ENCODE results near the gene AKT3.

The AKT3 gene

GRCh38 chr1:243488459-243489157, 361.4 kb downstream of the AKT3 start:
- no peak for DNase-seq (ENCODE audit: low read depth)

DNA sequence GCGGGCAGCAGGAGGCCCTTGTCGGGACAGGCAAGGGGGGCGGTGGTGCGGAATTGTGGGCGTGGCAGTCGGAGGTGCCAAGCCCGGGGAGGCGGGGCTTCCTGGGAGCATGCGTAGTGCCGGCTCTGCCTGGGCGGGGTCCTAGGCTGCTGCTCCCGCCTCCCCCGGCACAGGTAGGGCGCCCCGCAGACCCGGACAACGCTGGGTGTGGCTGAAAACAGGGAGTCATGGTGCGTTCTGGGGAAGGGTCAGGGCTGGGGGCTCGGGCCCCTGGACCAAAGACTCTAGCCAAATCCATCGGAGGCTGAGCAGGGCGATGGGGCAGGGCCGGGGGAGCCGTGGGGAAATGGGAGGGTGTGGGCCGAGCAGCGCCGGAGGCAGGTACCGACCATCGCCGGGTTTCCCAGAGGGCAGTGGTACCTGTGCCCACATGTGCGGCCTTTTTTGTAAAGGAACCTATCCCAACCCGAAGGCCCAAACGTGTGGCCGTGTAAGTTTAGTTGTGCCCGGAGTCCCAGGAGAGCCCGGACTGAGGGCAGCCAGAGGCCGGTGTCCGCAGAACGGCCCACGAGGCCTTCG, 362.3 kb downstream of the AKT3 start:
- DNase-seq (ENCODE audit: low read depth): no peak

DNA sequence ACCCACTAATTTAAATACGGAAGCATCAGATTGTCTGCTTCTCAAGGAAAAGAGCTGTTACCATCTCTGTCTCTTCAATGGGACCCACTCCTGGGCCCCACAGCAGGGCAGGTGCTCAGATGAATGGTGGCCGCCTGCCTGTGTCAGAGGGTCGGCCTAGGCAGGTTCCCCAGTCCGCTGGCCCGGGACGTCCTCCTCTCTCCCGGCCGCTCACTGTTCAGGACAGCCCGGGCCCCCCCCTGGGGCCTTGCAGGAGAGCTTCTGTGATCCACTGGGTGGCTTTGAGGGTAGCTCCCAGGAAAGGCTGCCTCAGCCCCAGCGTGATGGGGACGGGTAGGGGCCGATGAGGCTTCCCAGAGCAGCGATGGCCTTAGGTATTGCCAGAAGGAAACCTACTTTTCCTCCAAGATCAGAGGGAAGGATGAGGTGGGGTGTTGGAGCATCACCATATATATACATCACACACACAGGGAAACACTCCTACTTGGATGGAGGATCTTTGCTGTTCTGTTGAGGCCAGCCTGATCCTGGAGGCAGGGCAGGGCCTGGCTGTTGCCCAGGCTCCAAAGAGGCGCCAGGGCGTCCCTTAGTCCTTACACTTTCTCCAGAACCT, 362.9 kb downstream of the AKT3 start:
- no peak for DNase-seq (ENCODE audit: low read depth)

DNA sequence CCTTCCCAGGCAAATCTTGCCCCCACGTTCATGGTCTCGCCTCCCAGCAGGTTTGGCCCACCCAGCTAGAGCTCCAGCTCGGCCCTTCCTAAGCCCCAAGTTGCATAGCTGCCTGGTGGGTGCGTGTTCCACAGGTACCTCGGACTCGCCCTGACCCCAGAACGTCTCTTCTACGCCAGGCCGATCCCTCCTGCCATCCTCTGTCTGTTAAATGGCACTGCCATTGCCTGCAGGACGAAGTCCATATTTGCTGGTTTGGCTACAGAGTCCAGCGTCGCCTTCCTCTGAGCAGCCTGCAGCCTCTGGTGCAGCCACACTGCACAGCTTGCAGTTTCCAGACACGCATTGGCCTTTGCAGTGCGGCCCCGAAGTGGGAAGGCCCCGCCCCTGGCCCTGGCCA, 366.1 kb downstream of the AKT3 start:
- no peak for DNase-seq (ENCODE audit: low read depth)

DNA sequence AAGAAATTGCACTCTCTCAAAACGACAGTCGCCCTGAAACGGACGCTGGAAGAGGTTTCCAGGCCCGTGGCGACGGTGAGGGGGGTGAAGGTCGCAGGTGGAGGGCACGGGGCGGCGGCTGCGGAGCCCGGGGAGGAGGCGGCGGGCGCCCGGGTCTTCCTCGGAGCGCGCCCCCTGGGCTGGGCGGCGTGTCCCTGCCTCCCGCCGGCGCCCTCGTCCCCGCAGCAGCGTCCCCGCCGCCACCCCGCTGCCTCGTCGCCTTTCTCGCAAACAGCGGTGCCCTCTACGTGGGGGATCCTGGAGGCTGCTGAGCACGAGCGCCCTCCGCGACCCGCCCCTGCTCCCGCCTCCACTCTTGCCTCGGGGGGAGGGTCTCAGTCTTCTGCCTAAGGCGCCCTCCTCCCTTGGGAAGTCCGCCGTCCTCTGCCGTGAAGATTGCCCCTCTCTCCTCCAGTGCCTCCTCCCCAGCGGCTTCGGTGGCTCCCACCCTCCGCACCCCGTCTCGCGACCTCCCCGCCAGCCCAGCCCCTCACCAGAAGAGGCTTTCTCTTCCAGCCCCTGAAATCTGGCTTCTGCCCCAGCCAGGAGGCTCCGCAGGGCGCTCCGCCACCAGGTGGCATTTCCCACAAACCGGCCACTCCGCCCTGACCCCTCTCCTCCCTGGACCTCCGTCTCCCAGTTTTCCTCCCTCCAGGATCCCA, 366.8 kb downstream of the AKT3 start:
- DNase-seq (ENCODE audit: low read depth): no peak

DNA sequence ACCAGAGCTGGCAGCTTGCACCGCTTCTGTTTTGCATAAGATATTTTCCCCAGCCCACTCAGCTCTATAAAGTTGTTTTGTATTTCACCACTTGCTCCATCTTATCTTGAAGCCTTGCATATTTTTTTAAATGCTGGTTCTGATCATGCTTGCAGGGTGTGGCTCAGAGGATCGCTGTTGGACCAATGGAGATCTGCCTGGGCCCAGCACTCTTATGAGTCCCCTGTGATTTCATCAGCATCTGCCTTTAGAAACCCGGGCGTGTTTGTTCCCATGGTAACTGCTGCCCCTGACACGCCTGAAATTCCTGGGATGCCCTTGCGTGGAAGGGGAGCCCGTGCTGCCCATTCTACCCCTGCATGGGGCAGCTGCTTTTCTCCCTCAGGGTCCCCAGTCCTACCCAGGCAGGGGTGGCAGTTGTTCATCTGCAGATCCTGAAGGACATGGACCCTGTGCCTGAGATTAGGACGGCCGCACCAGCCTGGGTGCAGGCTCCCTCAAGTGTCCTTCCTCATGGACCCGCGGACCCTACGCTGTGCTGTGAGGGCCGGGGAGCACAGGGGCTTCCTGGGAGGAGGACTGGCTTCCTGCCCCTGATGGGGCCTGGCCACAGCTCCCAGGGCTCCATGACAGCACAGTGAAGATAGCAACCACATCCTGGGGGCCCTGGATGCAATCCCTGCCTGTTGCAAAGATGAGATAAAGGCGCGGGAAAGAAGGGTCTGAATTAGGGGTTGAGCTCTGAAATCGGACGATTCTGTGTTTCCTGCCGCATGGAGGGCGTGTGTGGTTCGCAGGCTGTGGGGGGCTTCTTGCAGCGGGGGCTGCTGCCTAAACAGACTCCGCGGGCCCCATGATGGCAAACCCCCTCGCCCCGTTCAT, 367.7 kb downstream of the AKT3 start:
- DNase-seq (ENCODE audit: low read depth): no peak

GRCh38 chr1:243481101-243481500, 368.9 kb downstream of the AKT3 start:
- no peak for DNase-seq (ENCODE audit: low read depth)

DNA sequence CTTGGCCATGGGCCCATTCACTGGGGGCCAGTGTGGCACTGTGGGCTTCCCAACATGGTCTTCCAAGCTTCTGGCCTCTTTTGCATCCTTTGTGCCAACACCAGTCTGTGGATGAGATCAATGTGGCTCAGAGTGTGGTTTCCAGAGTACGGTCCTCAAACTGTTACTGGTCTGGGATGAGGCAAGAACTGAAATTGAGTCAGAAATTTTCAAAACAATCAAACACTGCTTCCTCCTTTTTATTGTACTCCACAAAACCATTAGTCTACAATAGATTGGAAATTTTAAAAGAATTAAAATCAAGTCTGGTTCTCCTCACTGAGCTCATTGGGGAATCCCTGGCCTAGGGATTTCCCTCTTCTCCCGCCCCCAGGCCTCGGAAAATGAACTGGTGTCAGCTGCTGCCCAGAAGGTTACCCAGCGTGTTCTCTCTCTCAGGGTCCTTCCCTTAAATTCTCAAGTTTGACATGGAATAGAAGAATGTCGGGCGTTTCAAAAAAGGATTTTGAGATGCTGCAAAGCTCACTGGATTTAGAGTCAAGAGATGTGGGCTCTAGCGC, 372.2 kb downstream of the AKT3 start:
- no peak for DNase-seq (ENCODE audit: low read depth)

DNA sequence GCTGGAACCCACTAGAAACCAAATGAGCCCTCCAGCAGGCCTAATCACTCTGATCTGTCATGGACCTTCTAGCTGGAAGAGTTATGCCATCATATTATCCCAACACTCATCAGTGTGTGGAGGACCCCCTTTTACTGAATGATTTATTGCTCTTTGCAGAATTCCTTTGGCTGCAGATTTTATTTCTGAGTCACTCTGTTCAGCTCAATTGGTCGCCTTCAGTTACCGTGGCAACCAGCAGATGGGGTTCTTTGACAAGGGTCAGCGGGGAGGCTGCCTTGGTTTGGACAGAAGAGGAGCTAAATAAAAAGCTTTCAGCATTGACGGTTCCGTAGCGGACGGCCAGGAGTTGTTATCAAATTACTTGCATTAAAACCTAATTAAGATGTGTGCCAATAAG, 374.1 kb downstream of the AKT3 start:
- no peak for DNase-seq (ENCODE audit: low read depth)

DNA sequence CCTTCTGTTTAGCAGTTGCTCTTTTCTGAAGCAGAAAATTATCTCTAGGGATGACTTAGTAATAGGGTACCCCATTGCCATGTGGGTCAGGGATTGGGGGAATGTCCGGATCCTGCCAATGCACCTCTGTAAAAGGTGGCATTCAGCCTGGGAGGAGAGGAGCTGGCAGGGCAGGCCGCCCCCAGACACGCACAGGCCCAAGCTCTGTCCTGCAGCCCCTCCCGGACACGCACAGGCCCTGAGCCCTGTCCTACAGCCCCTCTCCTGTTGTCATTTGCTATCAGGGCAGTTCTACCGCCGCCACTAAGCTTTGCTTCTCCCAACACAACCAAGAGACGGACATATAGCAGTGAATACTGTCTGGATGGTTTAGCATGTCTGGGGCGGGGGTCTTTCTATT, 375.1 kb downstream of the AKT3 start:
- DNase-seq (ENCODE audit: low read depth): no peak

- no peak for DNase-seq (ENCODE audit: low read depth)
These were observed 375.7 kb downstream of the AKT3 start for GRCh38 chr1:243474136-243474881.

DNA sequence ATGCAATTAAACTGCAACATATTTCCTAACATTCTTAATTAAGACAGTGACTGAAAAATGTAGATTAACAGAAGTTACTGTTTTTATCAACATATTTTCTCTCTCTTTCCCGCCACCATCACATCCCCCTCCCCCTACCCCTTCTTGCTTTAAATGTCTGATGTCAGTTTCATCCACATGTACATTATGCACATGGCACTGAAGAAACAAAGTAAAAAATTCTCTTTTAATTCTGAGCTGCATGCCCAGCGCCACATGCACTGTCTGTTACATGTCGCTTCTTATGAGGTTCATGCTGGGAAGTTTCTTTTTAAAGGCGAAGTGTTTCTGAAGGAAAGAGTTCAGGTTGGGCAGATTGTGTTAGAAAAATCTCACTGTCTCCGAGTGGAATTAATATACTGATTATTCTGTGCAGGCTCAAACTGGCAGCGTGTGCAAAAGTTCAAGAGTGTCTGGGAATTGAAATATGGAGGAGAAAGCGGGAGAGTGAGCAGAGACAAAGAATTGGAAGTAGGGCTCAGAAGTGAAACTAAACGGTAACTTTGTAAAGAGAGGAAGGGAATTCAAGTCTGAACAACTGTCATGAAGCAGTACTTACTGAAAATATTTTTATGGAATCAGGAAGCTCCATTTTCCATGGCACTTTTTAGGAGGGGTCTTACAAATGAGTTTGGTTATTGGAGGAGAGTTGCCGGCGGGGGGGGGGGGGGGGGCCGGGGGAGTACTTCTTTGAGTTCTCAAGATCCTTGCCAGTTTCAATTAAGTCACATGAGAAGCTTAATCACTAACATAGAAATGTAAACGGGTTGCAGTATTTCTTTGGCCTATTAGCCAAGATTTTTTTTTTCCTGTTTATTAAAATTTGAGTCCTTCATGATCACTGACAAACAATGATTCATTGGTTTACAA, 376.6 kb downstream of the AKT3 start:
- DNase-seq (ENCODE audit: low read depth): no peak

- no peak for DNase-seq (ENCODE audit: low read depth)
These were observed 378.0 kb downstream of the AKT3 start for GRCh38 chr1:243471754-243472745.

DNA sequence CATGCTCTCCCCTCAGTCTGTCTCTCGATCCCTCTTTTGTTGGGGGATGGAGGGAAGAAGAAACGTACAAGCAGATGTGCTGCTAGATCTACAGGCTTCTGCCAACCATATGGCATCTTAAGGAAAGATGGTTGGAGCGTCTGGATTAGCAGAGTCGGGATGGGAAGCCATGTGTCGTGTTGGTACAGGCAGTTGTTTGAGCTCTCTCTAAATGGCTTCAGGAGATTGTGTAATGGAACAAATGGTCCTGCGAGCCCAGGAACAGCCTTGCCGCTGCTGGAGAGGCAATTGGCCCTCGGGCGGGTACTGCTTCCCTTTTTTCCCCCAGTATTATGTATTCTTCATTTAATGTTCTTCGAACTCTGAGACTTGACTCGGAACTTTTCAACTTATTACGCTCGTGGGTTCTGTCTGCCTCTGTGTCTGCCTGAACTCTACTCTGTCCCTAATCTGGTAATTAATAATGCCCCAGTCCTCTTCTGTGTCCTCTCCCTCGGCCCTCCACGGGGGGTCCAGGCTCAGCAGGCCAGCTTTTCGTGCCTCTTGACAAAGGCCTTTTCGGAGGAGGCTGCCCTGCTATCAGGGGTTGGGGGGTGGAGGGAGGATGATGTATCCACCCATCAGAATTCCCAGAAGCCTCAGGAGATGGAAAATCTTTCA, 378.9 kb downstream of the AKT3 start:
- no peak for DNase-seq (ENCODE audit: low read depth)

DNA sequence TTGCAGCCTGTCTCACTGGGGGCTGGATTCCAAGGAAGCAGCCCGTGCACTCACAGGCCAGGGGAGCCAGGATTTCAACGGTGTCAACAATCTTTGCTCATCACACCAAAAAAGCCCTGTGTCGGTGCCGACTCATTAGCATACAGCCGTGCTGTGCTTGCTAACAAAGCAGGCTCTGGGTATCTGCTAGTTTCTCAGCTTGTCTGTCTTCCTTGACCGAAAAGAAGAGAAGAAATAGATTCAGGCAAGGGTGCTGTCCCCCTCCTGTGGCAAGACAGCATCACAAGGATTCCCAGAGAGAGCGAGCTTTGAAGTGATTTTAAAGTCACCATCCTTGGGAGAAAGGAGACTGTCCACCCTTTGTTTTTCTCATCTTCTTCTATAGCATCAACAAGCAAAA, 379.5 kb downstream of the AKT3 start:
- no peak for DNase-seq (ENCODE audit: low read depth)

DNA sequence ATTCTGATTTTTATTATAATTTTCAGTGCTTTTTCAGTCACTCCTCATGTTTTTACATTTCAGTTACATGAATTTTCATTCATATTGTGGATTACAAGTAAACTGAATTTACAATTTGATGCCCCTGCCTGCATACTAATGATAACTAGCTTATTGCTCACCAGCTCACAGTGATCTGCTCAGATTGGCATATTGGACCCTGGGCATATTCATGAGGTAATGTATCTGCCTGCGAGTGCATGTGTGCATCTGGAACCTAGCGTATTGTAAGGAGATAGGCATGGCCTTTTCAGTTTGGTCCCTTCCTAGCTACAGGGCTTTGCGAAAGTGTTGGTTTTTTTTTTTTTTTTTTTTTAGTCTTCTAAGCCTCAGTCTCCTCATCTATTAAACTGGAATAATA, 380.5 kb downstream of the AKT3 start:
- no peak for DNase-seq (ENCODE audit: low read depth)

DNA sequence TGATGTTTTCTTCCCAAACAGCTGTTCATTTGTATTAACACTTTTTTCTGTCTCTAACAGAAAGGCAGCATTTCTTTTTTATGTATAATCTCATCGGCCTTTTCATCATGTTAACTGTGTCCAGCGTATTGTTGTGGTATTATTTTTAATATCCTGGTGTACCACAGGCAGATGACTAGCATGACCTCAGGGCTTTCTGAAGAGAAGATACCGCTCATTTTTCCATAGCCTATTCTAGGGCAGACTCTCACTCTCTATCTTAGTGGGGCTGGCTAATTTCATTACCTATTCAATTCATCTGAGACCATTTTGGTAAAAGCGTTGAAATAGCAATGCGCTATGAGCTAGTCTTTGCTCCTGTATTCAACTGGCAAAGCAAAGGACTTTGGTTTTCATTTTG, 384.3 kb downstream of the AKT3 start:
- DNase-seq (ENCODE audit: low read depth): no peak

DNA sequence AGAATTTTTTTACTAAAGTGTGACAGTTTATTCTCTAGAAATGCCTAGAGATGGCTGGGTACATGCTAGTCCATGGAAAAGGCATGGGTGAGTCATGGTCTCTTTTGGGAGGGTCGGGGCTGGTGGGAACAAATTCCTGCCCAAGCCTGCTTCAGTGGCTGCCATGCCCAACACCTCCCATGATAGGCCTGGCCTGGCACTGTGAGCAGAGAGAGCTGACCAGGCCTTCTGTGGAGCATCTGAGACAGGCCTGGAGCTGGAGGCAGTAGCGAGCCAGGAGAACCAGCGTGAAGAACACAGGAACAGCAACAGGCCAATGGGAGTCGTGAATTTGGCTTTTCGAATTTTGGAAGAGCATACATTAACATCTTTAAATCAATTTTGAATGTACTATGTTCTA, 385.0 kb downstream of the AKT3 start:
- no peak for DNase-seq (ENCODE audit: low read depth)

Data from stimulated activated CD8-positive, alpha-beta memory T cell treated with anti-CD3 and anti-CD28 coated beads, Interleukin-12 subunit alpha, Interleukin-12 subunit beta, amount 100 ng/mL, for 1 hour (primary cell).